ENCODE data around the gene NPR1.

NPR1 gene

DNA sequence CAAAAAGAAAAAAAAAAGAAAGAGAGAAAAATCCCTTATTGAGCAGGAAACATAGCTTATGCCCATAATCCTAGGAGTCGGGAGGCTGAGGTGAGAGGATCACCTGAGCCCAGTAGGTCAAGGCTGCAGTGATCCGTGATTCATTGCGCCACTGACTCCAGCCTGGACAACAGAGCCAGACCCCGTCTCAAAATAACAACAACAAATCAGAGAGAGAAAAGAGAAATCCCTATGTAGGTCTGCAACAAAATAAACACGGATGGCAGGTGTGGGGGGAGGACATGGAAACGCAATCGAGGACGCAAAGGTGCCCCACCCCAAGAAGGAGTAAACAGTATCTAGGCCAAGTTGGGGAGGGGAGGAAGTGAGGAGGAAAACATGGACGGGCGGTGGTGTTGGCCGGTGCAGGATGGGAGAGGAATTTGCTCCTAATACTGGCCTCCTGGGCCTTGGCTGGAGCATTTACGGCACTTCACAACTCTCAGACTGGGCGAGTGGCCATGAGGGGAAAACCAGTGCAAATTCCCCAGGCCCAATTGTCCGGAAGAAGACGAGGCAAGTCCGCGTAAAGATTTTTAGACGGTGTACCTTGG, 45.2 kb upstream of the NPR1 start:
- DNase-seq (ENCODE audit: extremely low spot score): peak; percentile 56
- TF ChIP-seq ELF4 (IDR thresholded peaks at IDR 0.05) (no peak), L3MBTL2 (conservative IDR thresholded peaks at IDR 0.05) (peak; percentile 50)
- ChIA-PET CTCF (interaction anchor here (0.6 to 1.5 kb wide), 3 partner anchors 49 to 115 kb away, joined by 4 read pairs; no protein-coding TSS in a partner anchor), POLR2A (interaction anchor here (0.6 to 2.7 kb wide), 51 partner anchors 10 to 357 kb away, joined by 3 to 47 read pairs (median 7); partner anchors contain the start of genes CREB3L4, ILF2, INTS3 and JTB)

DNA sequence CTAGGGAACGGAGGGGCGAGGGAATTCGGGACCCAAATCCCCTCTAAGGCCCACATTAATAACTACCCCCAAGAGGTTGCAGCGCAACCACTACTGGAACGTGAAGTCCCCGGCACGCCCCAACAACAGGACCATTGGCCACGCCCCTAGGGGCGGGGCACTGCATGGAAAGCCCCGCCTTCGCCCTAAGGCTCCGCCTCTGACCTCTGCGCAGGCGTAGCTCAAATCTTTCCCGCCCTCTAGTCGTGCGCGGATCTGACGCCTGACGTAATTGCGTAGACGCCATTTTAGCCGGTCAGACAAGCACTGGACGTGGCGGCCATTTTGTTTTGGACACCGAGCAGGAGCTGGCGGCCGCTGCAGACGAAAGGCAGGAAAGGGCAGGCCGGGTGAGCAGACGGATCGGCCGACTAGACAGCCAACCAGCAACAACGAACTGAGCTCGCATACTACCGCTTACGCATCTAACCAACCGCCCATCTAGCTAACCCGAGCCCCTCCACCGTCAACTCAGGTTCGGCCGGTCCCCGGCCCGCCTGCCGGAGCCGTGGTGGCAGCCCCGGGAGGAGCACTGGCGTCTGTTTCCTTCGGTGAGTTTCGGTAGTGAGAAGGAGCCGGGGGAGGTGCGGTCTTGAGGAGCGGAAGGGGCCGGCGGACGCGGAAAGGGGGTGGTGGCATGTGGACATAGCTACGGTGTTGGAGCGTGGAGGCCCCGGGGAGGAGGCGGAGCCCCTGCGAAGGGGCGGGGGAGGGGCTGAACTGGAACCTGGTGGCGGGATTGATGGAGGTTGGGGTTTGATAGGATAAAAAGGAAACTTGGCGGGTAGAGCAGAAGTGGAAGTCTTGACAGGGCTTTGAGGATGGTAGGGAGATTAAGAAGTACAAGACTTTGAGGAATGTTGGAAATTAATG, 44.5 kb upstream of the NPR1 start, which contains the start of gene CHTOP:
Gene CHTOP, plus strand, starts transcription at position 313 of the 912 bp plus-strand sequence. CDS start 2,523 bp downstream, outside the sequence.
- ChIA-PET CTCF (interaction anchor here (0.7 to 1.5 kb wide), 4 partner anchors 49 to 123 kb away, joined by 3 to 4 read pairs (median 4); no protein-coding TSS in a partner anchor), POLR2A (interaction anchor here (0.5 to 2.7 kb wide), 62 partner anchors 8 to 586 kb away, joined by 3 to 47 read pairs (median 6); partner anchors contain the start of genes CREB3L4, ILF2, INTS3 and JTB)
- TF ChIP-seq SP1 (IDR thresholded peaks at IDR 0.05) (no peak), ELF4 (IDR thresholded peaks at IDR 0.05) (peak; percentile 24; the same call in 1 of the 2 replicates), LEF1 (IDR thresholded peaks at IDR 0.05; ENCODE audit: borderline replicate concordance) (no peak), SUZ12 (IDR thresholded peaks at IDR 0.05) (no peak), BHLHE40 (IDR thresholded peaks at IDR 0.05; ENCODE audit: borderline replicate concordance) (no peak), TARDBP (IDR thresholded peaks at IDR 0.05) (no peak), FOXA1 (IDR thresholded peaks at IDR 0.05) (no peak), NFRKB (IDR thresholded peaks at IDR 0.05) (peak; percentile 97), ARNT (IDR thresholded peaks at IDR 0.05) (no peak), L3MBTL2 (conservative IDR thresholded peaks at IDR 0.05) (peak; percentile 33; the same call in 1 of the 2 replicates)
- TF ChIP-seq, protein P1, sequence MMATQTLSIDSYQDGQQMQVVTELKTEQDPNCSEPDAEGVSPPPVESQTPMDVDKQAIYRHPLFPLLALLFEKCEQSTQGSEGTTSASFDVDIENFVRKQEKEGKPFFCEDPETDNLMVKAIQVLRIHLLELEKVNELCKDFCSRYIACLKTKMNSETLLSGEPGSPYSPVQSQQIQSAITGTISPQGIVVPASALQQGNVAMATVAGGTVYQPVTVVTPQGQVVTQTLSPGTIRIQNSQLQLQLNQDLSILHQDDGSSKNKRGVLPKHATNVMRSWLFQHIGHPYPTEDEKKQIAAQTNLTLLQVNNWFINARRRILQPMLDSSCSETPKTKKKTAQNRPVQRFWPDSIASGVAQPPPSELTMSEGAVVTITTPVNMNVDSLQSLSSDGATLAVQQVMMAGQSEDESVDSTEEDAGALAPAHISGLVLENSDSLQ (IDR thresholded peaks at IDR 0.05): peak; percentile 63; the same call in 1 of the 2 replicates
- peak; percentile 97 for DNase-seq (ENCODE audit: extremely low spot score)

DNA sequence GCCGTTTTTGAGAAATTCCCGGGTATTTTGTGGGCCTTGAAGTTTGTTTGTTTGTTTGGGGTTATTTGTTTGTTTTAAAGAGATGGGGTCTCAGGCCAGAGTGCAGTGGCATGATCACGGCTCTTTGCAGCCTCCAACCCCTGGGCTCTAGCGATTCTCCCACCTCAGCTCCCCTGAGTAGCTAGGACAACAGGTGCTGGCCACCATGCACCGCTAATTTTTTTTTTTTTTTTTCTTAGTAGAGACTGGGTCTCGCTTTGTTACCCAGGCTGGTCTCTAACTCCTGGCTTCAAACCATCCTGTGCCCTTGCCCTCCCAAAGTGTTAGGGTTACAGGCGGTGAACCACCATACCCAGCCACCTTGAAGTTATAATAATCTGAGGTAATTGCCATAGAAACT, 42.6 kb upstream of the NPR1 start:
- POLR2A ChIA-PET: interaction anchor here (1.6 to 2.7 kb wide), 5 partner anchors 8 to 24 kb away, joined by 7 to 47 read pairs (median 31); partner anchors contain the start of genes S100A13 and S100A16
- CTCF ChIA-PET: interaction anchor here (0.8 kb wide), 1 partner anchor 141 kb away, joined by 4 read pairs; no protein-coding TSS in a partner anchor
- DNase-seq (ENCODE audit: extremely low spot score): no peak
- TF ChIP-seq L3MBTL2 (conservative IDR thresholded peaks at IDR 0.05): no peak
- TF ChIP-seq FOXK2 (IDR thresholded peaks at IDR 0.05): no peak
- TF ChIP-seq FOXM1 (IDR thresholded peaks at IDR 0.05; ENCODE audit: borderline replicate concordance): no peak
- TF ChIP-seq ELF4 (IDR thresholded peaks at IDR 0.05): no peak
- no peak for TF ChIP-seq ARNT (IDR thresholded peaks at IDR 0.05)
- TF ChIP-seq CTBP1 (IDR thresholded peaks at IDR 0.05; ENCODE audit: borderline replicate concordance): no peak
- no peak for TF ChIP-seq ZNF384 (IDR thresholded peaks at IDR 0.05)
- no peak for TF ChIP-seq LEF1 (IDR thresholded peaks at IDR 0.05; ENCODE audit: borderline replicate concordance)
- TF ChIP-seq FOXA1 (IDR thresholded peaks at IDR 0.05): no peak
- no peak for TF ChIP-seq BHLHE40 (IDR thresholded peaks at IDR 0.05; ENCODE audit: borderline replicate concordance)
- TF ChIP-seq HDGF (IDR thresholded peaks at IDR 0.05; ENCODE audit: borderline replicate concordance): no peak
- TF ChIP-seq TARDBP (IDR thresholded peaks at IDR 0.05): no peak

DNA sequence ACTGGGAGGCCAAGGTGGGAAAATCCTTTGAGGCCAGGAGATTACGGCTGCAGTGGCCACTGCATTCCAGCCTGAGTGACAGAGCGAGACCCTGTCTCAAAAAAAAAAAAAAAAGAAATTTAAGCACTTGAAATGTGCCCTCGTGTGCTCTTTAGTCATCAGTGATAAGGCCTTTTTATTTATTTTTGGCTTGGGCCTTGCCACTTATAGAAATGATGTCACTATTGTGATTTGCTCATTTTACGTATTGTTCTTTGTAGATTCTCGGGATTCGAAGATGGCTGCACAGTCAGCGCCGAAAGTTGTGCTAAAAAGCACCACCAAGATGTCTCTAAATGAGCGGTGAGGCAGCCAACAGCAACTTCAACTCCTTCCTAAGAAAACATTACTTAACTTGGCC, 42.2 kb upstream of the NPR1 start:
- POLR2A ChIA-PET: interaction anchor here (1.6 kb wide), 1 partner anchor 9 kb away, joined by 7 read pairs; the partner anchor contains the start of gene S100A13
- CTCF ChIA-PET: no interaction called here
- TF ChIP-seq TARDBP (IDR thresholded peaks at IDR 0.05) (no peak), ARNT (IDR thresholded peaks at IDR 0.05) (no peak), FOXK2 (IDR thresholded peaks at IDR 0.05) (no peak), SP1 (IDR thresholded peaks at IDR 0.05) (no peak), ZNF384 (IDR thresholded peaks at IDR 0.05) (no peak), SUZ12 (IDR thresholded peaks at IDR 0.05) (no peak), FOXM1 (IDR thresholded peaks at IDR 0.05; ENCODE audit: borderline replicate concordance) (no peak), L3MBTL2 (conservative IDR thresholded peaks at IDR 0.05) (no peak), HDGF (IDR thresholded peaks at IDR 0.05; ENCODE audit: borderline replicate concordance) (no peak), ELF4 (IDR thresholded peaks at IDR 0.05) (no peak), FOXA1 (IDR thresholded peaks at IDR 0.05) (no peak), NFRKB (IDR thresholded peaks at IDR 0.05) (no peak), LEF1 (IDR thresholded peaks at IDR 0.05; ENCODE audit: borderline replicate concordance) (no peak), BHLHE40 (IDR thresholded peaks at IDR 0.05; ENCODE audit: borderline replicate concordance) (no peak), CTBP1 (IDR thresholded peaks at IDR 0.05; ENCODE audit: borderline replicate concordance) (no peak)
- TF ChIP-seq, protein P1 (IDR thresholded peaks at IDR 0.05): no peak
- DNase-seq (ENCODE audit: extremely low spot score): no peak

DNA sequence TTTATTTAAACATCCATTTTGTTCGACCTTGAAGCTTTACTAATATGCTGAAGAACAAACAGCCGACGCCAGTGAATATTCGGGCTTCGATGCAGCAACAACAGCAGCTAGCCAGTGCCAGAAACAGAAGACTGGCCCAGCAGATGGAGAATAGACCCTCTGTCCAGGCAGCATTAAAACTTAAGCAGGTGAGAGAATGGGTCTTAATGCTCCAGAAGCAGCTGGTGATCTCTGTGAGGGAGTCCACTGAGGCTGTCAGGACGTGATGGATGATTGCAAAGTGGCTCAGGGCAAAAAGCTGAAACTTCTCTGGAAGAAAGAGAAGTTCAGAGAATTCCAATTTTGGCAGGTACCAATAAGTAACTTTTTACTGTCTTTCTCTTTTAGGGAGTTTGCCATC, 40.2 kb upstream of the NPR1 start:
- CTCF ChIA-PET: interaction anchor here (1.9 kb wide), 1 partner anchor 11 kb away, joined by 6 read pairs; the partner anchor contains the start of gene S100A13
- POLR2A ChIA-PET: interaction anchor here (0.8 to 1.8 kb wide), 3 partner anchors 10 to 137 kb away, joined by 3 to 11 read pairs (median 3); partner anchors contain the start of genes S100A1, S100A13 and SLC27A3
- no peak for DNase-seq (ENCODE audit: extremely low spot score)
- TF ChIP-seq CTBP1 (IDR thresholded peaks at IDR 0.05; ENCODE audit: borderline replicate concordance): no peak
- TF ChIP-seq, protein P1 (IDR thresholded peaks at IDR 0.05): no peak
- no peak for TF ChIP-seq L3MBTL2 (conservative IDR thresholded peaks at IDR 0.05)
- no peak for TF ChIP-seq NFRKB (IDR thresholded peaks at IDR 0.05)

Measured in HEK293T (cell line).